Measurements from ENCODE around the gene FMN1. TPM values are rescaled to one million over a fixed set of nuclear protein-coding genes. Genes with fewer than 3 reads are reported as not detected.

FMN1 gene
- polyA plus RNA-seq, 1 donor from 2014 or later: 0.40 TPM

DNA sequence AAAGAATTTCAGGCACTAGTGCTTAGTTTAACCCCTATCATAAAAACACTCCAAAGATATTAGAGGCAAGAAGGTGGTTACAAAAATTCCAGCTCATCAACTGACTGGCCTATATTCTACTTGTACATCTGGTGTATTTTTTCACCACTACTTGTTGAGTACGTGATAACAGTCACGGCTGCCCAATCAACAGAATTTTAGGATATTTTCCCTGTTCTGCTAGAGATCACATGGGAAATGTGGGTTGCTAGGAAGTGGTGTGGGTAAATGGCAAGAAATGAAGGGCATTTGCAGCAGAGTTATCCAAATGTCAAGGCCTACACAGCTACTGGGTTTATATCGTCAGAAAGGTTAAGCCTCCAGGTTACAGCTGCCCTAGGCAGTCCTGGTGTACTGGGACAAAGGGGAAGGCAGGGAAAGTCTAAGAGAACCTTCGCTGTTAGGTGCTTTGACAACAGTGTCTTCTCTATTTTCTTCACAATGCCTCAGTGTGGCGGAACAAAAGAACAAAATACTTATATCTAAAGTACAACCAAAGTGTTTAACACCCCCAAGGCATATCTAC lies 81.9 kb downstream of the FMN1 start:
- H3K9me2 ChIP-seq (ENCODE audit: insufficient read depth, low read length): no peaks in the 10 kb centered on the region
- no peaks in the 10 kb centered on the region for H3K9me3 ChIP-seq (ENCODE audit: low read length)
- H3K4me2 ChIP-seq (ENCODE audit: low read length): no peak overlapping the region
- TF ChIP-seq EP300 (conservative IDR thresholded peaks at IDR 0.05; ENCODE audit: poor library complexity, severe bottlenecking): no peak
- TF ChIP-seq SMC3 (conservative IDR thresholded peaks at IDR 0.05; ENCODE audit: poor library complexity): no peak
- TF ChIP-seq, protein P1, sequence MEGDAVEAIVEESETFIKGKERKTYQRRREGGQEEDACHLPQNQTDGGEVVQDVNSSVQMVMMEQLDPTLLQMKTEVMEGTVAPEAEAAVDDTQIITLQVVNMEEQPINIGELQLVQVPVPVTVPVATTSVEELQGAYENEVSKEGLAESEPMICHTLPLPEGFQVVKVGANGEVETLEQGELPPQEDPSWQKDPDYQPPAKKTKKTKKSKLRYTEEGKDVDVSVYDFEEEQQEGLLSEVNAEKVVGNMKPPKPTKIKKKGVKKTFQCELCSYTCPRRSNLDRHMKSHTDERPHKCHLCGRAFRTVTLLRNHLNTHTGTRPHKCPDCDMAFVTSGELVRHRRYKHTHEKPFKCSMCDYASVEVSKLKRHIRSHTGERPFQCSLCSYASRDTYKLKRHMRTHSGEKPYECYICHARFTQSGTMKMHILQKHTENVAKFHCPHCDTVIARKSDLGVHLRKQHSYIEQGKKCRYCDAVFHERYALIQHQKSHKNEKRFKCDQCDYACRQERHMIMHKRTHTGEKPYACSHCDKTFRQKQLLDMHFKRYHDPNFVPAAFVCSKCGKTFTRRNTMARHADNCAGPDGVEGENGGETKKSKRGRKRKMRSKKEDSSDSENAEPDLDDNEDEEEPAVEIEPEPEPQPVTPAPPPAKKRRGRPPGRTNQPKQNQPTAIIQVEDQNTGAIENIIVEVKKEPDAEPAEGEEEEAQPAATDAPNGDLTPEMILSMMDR (IDR thresholded peaks at IDR 0.05; ENCODE audit: poor library complexity, severe bottlenecking): no peak
- TF ChIP-seq, protein P2, sequence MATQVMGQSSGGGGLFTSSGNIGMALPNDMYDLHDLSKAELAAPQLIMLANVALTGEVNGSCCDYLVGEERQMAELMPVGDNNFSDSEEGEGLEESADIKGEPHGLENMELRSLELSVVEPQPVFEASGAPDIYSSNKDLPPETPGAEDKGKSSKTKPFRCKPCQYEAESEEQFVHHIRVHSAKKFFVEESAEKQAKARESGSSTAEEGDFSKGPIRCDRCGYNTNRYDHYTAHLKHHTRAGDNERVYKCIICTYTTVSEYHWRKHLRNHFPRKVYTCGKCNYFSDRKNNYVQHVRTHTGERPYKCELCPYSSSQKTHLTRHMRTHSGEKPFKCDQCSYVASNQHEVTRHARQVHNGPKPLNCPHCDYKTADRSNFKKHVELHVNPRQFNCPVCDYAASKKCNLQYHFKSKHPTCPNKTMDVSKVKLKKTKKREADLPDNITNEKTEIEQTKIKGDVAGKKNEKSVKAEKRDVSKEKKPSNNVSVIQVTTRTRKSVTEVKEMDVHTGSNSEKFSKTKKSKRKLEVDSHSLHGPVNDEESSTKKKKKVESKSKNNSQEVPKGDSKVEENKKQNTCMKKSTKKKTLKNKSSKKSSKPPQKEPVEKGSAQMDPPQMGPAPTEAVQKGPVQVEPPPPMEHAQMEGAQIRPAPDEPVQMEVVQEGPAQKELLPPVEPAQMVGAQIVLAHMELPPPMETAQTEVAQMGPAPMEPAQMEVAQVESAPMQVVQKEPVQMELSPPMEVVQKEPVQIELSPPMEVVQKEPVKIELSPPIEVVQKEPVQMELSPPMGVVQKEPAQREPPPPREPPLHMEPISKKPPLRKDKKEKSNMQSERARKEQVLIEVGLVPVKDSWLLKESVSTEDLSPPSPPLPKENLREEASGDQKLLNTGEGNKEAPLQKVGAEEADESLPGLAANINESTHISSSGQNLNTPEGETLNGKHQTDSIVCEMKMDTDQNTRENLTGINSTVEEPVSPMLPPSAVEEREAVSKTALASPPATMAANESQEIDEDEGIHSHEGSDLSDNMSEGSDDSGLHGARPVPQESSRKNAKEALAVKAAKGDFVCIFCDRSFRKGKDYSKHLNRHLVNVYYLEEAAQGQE (IDR thresholded peaks at IDR 0.05; ENCODE audit: borderline replicate concordance): no peak
- TF ChIP-seq MXI1 (conservative IDR thresholded peaks at IDR 0.05; ENCODE audit: poor library complexity, severe bottlenecking): no peak
- no peak for TF ChIP-seq POLR2AphosphoS5 (IDR thresholded peaks at IDR 0.05)
- TF ChIP-seq RAD21 (conservative IDR thresholded peaks at IDR 0.05): no peak
- no peak for TF ChIP-seq TAF1 (IDR thresholded peaks at IDR 0.05; ENCODE audit: low read depth)
- TF ChIP-seq EZH2 (IDR thresholded peaks at IDR 0.05; ENCODE audit: borderline replicate concordance, insufficient read depth, low read length, poor library complexity, severe bottlenecking): no peak
- no peak overlapping the region for H3K9ac ChIP-seq (ENCODE audit: low read length)
- H3K27me3 ChIP-seq (ENCODE audit: insufficient read depth, low read depth, low read length): no peaks in the 10 kb centered on the region
- H2AFZ ChIP-seq (ENCODE audit: low read depth, low read length): no peak overlapping the region
- no peaks in the 10 kb centered on the region for H3K36me3 ChIP-seq (ENCODE audit: insufficient read depth, low read length)
- no peak overlapping the region for H3K4me3 ChIP-seq (ENCODE audit: low read length)
- no peaks in the 10 kb centered on the region for H3K79me2 ChIP-seq (replicated peaks; ENCODE audit: insufficient read depth, low read length)
- no peaks in the 10 kb centered on the region for H3F3A ChIP-seq (ENCODE audit: insufficient read depth, low read length, poor library complexity, severe bottlenecking)
- no peaks in the 10 kb centered on the region for H4K20me1 ChIP-seq (ENCODE audit: insufficient read depth)
- no peak overlapping the region for H3K27ac ChIP-seq (ENCODE audit: low read length)

DNA sequence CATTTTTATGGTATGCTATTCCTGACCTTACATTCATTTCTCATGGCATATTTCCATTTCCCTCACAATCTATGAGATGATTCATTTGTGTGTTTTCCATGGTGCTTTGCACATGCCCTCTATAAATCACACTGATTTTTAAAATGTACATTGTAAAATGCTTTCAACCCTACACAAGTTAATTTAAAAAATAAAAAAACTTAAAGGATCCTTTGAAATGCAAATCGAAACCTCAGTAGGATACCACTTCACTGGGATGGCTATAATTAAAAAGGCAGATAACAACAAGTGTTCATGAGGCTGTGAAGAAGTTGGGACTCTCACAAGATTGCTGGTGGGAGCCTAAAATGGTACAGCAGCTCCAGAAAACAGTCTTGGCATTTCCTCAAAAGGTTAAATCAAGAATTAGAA lies 83.5 kb downstream of the FMN1 start:
- Histone ChIP-seq H3K9ac (ENCODE audit: low read length) (no peak overlapping the region), H3K9me3 (ENCODE audit: low read length) (no peaks in the 10 kb centered on the region), H3K4me3 (ENCODE audit: low read length) (no peak overlapping the region), H3F3A (ENCODE audit: insufficient read depth, low read length, poor library complexity, severe bottlenecking) (no peaks in the 10 kb centered on the region), H4K20me1 (ENCODE audit: insufficient read depth) (no peaks in the 10 kb centered on the region), H2AFZ (ENCODE audit: low read depth, low read length) (no peak overlapping the region), H3K4me2 (ENCODE audit: low read length) (no peak overlapping the region), H3K36me3 (ENCODE audit: insufficient read depth, low read length) (no peaks in the 10 kb centered on the region), H3K27ac (ENCODE audit: low read length) (no peak overlapping the region), H3K79me2 (replicated peaks; ENCODE audit: insufficient read depth, low read length) (no peaks in the 10 kb centered on the region), H3K27me3 (ENCODE audit: insufficient read depth, low read depth, low read length) (no peaks in the 10 kb centered on the region), H3K9me2 (ENCODE audit: insufficient read depth, low read length) (no peaks in the 10 kb centered on the region)
- TF ChIP-seq MXI1 (conservative IDR thresholded peaks at IDR 0.05; ENCODE audit: poor library complexity, severe bottlenecking): no peak
